RWPE2 (cell line): ENCODE measurements around the gene HERPUD2.

Experiments
- ATAC-seq: fragments of 200-7000 bp; cut with Tn5 transposase; 3 replicates; pipeline ENCODE4 v1.9.1; 2021; ENCODE audit warnings: low read depth
- DNase-seq: peaks from one replicate; pipeline ENCODE4 v3.0.0-alpha.2; 2020; ENCODE audit warnings: low spot score
- H3K27ac ChIP-seq: fragments of 450-650 bp; 2 replicates; pipeline ENCODE4 v1.5.1; 2017; ENCODE audit warnings: mild to moderate bottlenecking; ENCODE audit not compliant: poor library complexity, severe bottlenecking
- H3K27me3 ChIP-seq: fragments of 250-450 bp; sonication (Bioruptor Pico); 2 replicates; pipeline ENCODE4 v1.5.1; 2021; ENCODE audit warnings: mild to moderate bottlenecking, moderate library complexity; ENCODE audit not compliant: insufficient read depth, poor library complexity, severe bottlenecking
- H3K36me3 ChIP-seq: fragments of 250-450 bp; sonication (Bioruptor Pico); 2 replicates; pipeline ENCODE4 v1.5.1; 2020; ENCODE audit warnings: low read depth, mild to moderate bottlenecking, moderate library complexity
- H3K4me1 ChIP-seq: fragments of 250-450 bp; sonication (Bioruptor Pico); 2 replicates; pipeline ENCODE4 v1.5.1; 2021; ENCODE audit warnings: mild to moderate bottlenecking, moderate library complexity; ENCODE audit not compliant: insufficient read depth, poor library complexity, severe bottlenecking
- H3K4me3 ChIP-seq: fragments of 250-450 bp; sonication (Bioruptor Pico); 2 replicates; pipeline ENCODE4 v1.5.1; 2021; ENCODE audit warnings: mild to moderate bottlenecking, moderate library complexity; ENCODE audit not compliant: severe bottlenecking
- H3K9me3 ChIP-seq: fragments of 250-450 bp; sonication (Bioruptor Pico); 2 replicates; pipeline ENCODE4 v1.5.1; 2021; ENCODE audit warnings: mild to moderate bottlenecking, moderate library complexity; ENCODE audit not compliant: severe bottlenecking
- TF ChIP-seq, protein P1 (sequence below): fragments of 450-650 bp; IDR thresholded peaks from one replicate; pipeline ENCODE4 v1.5.1; 2017; ENCODE audit warnings: mild to moderate bottlenecking, moderate library complexity; ENCODE audit not compliant: poor library complexity, severe bottlenecking

Gene HERPUD2

DNA sequence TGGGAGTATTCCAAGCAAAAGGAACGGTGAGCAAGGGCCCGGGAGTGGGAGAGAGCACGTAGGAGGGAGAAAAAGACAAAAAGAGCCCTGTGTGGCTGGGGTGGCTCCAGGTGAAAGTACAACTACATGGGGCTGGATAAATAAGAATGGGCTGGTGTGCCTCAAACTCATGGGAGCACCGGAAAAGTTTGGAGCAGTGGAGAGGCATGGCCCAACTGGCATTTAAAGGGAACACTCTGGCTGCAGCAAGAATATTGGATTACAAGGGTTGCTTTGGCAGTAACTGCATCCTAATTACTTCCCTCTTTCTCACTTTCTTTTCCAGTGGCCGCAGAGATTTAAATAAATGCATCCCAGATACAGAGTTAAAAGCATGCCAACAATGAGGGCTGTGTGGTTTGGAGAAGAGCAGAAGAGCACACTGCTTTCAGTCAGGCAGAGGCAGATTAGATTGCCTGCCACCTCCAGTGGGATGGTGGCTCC is 39.1 kb upstream of the HERPUD2 start:
- H3K27me3 ChIP-seq: no peaks in the 10 kb centered on the region
- TF ChIP-seq, protein P1, sequence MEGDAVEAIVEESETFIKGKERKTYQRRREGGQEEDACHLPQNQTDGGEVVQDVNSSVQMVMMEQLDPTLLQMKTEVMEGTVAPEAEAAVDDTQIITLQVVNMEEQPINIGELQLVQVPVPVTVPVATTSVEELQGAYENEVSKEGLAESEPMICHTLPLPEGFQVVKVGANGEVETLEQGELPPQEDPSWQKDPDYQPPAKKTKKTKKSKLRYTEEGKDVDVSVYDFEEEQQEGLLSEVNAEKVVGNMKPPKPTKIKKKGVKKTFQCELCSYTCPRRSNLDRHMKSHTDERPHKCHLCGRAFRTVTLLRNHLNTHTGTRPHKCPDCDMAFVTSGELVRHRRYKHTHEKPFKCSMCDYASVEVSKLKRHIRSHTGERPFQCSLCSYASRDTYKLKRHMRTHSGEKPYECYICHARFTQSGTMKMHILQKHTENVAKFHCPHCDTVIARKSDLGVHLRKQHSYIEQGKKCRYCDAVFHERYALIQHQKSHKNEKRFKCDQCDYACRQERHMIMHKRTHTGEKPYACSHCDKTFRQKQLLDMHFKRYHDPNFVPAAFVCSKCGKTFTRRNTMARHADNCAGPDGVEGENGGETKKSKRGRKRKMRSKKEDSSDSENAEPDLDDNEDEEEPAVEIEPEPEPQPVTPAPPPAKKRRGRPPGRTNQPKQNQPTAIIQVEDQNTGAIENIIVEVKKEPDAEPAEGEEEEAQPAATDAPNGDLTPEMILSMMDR: no peak
- no peak overlapping the region for H3K27ac ChIP-seq
- DNase-seq (no peak), ATAC-seq (no peak)
- no peaks in the 10 kb centered on the region for H3K9me3 ChIP-seq
- no peaks in the 10 kb centered on the region for H3K36me3 ChIP-seq
- no peak overlapping the region for H3K4me3 ChIP-seq
- peaks cover 7% of the 10 kb centered on the region for H3K4me1 ChIP-seq

DNA sequence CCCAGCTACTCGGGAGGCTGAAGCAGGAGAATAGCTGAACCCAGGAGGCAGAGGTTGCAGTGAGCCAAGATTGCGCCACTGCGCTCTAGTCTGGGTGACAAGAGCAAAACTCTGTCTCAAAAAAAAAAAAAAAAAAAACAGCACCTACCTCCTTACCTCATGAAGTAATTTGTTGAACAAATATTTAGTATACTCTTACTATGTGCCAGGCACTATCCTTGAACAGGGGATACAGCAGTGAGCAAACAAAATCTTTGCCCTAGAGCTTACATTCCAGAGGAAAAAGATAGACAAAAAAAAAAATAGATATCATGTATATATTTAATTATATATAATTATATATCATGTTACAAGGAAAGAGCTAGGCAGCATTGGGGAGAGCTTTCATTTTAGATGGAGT is 36.4 kb upstream of the HERPUD2 start:
- no peak overlapping the region for H3K27ac ChIP-seq
- ATAC-seq: no peak
- H3K27me3 ChIP-seq: no peaks in the 10 kb centered on the region
- TF ChIP-seq, protein P1: no peak
- no peaks in the 10 kb centered on the region for H3K36me3 ChIP-seq
- DNase-seq: no peak
- H3K4me1 ChIP-seq: no peaks in the 10 kb centered on the region
- no peak overlapping the region for H3K4me3 ChIP-seq
- no peaks in the 10 kb centered on the region for H3K9me3 ChIP-seq

DNA sequence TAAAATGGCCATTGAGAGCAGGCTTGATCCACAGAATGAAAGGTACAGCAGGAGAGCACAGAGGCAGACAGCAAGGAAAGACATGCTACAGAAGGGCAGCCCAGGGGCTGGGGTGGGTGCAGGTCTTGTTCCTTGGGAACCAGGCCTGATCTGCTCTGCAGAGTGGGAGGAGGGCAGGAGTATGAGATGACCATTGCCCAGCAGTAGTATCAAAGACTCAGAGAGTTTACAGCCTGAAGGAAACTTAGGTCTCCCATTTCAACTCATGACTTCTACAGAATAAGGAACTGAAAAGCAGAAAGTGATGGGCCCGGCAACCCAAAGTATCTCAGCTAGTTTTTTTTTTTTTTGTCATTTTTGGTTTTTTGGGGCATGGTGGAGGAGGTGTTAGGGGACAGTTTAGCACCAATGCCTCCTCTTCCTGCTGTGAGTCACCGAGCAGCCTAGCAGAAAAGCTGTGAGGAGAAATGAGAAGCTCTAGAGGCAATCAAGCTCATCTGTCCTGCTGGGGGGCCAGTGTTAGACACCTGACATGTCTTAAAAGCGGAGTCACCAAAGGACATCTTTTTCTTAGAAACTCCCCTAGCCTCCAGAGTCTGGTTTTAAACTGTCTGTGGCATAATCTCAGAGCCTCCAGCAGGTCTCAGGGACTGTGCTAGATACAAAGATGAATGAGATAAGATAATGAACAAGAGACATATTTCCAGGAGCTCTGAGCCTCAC is 34.3 kb upstream of the HERPUD2 start:
- ATAC-seq (no peak), DNase-seq (no peak)
- H3K9me3 ChIP-seq: no peaks in the 10 kb centered on the region
- H3K36me3 ChIP-seq: no peaks in the 10 kb centered on the region
- TF ChIP-seq, protein P1: no peak
- no peak overlapping the region for H3K4me3 ChIP-seq
- no peaks in the 10 kb centered on the region for H3K27me3 ChIP-seq
- H3K27ac ChIP-seq: no peak overlapping the region
- H3K4me1 ChIP-seq: no peaks in the 10 kb centered on the region

DNA sequence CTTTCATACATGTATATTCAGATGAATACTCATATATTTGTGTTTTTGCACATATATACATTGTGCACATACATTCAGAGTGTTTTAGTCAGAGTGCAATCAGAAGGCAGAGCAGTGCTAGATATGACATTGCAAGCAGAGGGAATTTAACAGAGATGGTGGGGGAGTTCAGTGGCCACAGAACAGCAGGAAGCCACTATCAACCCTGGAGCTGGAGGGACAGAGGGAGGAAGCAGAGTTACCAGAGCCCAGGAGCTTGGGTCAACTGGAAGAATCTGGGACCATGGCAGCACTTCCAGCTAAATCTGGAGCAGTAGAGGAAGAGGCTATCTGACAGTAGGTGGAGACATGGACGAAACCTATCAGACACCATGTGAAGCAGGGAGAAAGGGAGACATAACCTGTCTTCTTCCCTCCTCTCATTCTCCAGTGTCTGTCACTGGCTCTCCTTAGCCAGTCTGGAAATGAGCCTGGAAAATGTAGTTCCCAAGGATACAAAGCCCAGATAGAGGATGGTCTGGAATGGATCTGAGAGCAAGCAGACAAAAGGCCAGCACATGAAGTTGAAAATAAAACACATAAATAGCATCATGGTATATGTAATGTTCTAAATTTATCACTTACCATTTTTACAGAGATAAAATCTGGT is 33.6 kb upstream of the HERPUD2 start:
- ATAC-seq: no peak
- Histone ChIP-seq H3K4me1 (no peaks in the 10 kb centered on the region), H3K9me3 (no peaks in the 10 kb centered on the region), H3K27me3 (no peaks in the 10 kb centered on the region), H3K4me3 (no peak overlapping the region), H3K27ac (no peak overlapping the region), H3K36me3 (no peaks in the 10 kb centered on the region)
- TF ChIP-seq, protein P1: no peak
- DNase-seq: no peak

DNA sequence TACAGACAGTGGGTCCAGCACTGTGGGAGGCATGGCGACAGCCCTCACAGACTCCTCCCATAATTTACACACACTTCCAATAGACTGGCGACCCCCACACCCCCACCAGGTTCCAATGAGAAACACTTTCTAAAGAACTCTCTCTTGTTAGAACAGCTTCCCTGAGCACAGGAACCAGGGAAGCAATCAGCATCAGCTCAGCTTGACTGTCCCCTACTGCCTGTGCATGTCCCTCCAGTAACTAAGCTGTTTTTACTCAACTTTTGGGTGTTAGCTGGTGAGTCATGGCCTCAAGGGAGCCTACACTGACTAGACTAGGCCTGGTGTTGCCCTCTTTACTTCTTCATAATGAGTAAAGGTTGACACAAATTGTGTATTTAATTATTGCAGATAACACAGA is 32.6 kb upstream of the HERPUD2 start:
- Histone ChIP-seq H3K27me3 (no peaks in the 10 kb centered on the region), H3K4me3 (no peak overlapping the region), H3K27ac (no peak overlapping the region), H3K36me3 (no peaks in the 10 kb centered on the region), H3K9me3 (no peaks in the 10 kb centered on the region), H3K4me1 (no peaks in the 10 kb centered on the region)
- ATAC-seq (no peak), DNase-seq (no peak)
- TF ChIP-seq, protein P1: no peak
